ENCODE data around the gene SPRING1.

SPRING1 gene

DNA sequence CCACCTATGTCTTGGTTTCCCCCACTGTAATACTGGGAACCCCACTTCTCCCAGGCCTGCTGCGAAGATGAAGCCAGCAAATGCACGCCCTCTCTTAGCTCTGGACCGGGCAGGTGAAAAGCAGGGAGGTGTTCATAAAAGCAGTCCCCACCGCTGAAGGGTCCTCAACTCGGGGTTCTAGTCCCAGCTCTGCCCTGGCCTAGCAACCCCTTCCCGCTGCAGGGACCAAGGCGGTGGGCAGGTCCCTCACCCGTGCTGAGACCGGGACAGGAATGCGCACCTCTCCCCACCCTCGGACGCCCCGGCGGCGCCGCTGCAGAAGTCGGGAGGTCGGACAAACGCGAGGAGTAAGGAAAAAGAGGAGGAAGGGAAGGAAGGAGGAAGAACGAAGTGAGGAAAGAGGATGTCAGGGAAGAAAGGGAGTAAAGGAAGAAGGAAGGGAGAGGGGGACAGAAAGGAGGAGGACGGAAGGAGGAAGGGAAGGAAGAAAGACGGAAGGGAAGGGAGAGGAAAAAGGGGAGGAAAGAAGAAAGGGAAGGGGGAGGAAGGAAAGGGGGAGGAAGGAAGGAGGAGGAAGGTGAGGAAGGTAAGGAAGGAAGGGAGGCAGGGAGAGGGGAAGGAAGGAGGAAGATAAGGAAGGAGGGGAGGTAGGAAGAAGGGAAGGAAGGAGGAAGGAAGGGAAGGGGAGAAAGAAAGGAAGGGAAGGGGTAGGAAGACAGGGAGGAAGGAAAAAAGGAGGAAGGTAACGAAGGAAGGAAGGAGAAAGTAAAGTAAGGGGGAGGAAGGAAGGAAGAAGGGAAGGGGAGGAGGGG, 701 bp downstream of the SPRING1 start:
- no peak for DNase-seq

DNA sequence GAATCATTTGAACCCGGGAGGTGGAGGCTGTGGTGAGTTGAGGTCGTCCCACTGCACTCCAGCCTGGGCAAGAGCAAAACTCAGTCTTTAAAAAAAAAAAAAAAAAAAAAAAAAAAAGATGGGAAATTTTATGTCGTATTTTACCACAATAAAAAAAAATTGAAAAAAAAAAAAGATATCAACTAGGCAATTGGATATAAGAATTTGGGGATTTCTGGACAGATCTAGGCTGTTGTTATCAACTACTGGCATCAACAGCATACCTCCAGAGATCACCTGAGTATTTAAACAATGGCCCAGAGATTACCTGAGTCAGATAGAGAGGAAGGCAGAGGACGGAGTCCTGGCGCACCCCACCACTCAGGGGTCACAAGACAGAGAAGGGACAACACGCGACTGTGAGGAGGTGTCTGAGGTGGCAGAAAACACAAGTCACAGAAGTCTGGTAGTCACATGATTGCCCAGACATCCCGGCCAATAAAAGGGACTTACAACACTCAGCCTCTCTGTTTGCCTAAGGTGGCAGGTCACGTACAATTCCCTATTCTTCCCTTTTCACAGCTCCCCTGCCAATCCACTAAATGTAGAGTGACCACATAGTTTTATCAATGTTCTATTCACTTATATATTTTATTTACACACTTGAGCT, 1.8 kb downstream of the SPRING1 start:
- no peak for DNase-seq

DNA sequence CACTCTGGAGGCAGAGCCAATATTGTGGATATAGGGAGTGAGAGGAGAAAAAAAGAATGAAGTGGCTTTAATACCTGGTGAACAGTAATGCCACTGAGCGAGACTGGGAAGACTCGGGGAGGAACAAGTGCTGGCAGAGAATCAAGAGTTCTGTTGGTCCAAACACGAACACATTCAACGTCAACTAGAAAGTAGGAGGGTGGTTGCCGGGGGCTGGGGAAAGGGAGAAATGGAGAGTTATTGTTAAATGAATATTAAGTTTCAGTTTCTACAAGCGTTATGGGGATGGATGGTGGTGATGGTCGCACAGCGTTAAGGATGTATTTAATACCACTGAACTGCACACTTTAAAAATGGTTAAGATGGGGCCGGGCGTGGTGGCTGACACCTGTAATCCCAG, 2.8 kb downstream of the SPRING1 start:
- DNase-seq: no peak

DNA sequence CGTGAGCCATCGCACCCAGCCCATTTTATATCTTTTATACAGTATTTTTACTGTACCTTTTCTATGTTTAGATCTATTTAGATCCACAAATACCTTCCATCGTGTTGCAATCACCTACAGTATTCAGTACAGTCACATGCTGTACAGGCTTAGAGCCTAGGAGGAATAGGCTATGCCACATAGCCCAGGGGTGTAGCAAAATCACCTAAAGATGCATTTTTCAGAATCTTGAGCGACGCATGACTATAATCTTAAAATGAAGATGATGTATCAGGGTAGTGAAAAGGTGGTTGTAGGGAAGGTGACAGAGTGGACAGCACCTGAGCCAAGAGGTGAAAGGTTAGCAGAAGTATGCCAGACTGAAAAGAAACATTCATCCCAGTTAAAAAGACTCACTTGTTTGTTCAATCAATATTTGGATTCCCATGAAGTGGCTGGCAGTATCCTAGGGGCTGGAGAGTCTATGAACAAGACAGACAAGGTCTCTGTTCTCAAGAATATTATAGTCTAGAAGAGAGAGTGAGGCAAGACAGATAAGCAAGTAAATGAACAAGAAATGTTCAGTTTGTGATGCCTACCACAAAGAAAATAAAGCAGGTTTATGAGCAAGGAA, 3.6 kb downstream of the SPRING1 start:
- no peak for DNase-seq

DNA sequence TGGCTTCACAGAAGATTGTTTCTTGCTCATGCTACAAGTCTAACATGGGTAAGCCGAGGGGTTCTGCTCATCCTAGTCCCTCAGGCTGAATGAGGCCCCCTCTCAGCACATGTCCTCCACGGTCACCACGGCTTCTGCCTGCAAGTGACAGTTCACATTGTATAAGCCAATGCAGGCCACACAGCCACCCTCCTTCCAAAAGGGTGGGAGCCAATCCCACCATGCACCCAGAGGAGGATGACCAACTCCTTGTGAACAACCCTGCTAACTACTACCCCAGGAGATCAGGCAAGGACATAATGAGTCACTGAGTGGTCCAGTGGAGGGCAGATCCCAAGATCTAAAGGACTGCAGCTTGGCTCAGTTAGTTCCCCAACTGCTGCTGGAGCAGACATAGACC, 6.1 kb downstream of the SPRING1 start:
- no peak for DNase-seq

DNA sequence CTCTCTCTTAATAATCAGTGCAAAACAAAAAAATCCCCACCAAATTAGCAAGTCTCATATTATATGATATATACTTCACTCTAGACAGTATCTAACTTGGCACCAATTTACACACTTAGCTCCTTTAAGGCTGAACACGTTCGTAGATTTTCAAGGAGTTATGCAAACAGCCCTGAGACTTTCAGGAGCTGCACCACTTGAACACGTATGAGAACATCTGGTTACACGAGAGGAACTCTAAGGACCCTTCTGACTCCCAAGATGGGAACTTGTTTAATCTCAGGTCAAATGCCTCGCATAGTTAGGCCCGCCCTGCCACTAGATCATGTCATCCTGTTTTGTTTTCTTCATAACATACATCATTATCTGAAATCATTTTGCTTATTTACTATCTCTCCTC, 10.0 kb downstream of the SPRING1 start:
- DNase-seq: no peak

DNA sequence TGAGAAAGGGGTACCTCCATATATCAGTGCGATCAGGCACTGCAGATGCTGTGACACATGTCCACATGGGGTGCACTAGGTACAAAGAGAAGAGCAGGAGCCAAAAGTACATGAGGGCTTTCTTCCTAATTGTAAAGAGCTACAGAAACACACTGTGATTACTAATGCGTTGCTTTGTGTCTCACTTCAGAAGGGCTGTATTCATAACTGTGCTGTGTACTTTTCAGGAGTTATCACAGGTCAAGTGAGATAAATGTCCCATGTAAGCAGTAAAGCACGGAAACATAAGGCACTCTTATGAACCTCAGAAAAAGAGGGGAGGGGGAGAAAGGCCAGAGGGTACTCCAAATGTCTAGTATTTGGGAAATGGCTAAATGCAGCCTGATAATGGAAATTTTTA, 10.6 kb downstream of the SPRING1 start:
- DNase-seq: no peak

DNA sequence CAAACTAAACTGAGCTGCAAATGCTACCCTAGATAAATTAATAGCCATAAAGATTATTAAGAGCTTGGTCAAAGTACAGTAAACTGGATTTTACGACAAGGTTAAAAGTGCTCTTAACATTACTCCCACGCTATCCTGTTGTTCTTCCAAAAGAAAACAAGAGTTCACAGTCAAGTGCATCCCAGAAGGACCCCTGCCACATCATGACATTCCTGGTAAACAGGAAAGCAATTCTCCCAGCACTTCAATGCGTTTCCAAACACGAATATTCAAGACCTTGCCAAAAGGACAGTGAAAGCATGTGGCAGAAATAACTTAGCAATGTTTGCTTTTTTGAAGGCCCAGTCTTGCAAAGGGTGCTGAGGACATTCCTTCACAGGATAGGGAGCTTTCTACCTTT, 11.2 kb downstream of the SPRING1 start:
- no peak for DNase-seq

DNA sequence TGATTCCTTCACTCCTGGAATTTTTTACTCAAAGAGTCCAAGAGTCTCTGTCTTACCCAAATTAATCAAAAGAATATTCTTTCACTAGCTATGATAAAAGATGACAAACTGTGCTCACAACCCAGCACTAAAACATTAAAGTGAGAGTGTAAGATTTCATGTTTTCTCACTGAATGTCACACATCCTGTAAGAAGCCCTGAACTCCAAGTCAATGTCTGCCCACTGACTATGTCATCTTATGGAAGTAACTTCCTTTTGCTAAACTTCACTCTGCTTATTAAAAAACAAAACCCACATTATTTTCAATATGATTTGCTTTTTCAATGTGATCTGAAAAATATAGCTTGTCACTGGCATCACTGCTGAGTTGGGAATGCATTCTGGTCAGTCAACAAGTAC, 15.6 kb downstream of the SPRING1 start:
- DNase-seq: no peak

DNA sequence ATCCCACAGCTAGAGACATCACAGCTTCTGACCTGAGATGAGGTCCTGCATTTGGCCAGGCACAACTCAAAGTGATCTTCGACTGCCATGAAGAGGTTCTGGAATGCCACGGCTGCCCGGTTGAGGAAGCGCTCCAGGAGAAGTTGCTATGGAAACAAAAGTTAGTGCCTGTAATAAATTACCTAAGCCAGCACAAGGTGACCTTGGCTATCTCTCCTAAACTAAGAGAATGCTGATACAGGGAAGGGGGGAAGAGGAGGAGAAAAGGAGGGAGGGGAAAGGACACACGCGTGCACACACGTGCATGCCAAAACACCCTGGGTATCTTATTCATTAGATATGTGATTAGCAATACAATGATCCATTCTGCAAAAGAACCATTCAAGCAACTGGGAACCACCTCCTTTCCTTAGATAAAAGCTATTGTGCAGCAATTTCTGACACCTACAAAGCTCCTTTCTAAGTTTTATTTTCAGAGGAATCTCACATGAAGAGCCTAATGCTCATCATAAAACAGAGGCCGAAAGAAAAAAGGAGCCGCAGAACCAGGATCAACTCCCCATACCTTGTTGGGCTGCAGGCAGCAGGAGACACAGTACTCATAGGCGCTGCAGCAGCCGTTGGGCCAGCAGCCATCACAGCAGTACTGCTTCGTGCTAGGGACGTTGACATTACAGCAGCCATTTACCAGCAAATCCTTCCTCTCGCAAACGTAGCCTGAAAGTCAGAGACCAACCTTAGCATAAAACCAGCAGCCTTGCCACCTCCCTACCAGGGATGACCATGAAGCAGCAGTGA, 17.9 kb downstream of the SPRING1 start:
- DNase-seq: no peak

DNA sequence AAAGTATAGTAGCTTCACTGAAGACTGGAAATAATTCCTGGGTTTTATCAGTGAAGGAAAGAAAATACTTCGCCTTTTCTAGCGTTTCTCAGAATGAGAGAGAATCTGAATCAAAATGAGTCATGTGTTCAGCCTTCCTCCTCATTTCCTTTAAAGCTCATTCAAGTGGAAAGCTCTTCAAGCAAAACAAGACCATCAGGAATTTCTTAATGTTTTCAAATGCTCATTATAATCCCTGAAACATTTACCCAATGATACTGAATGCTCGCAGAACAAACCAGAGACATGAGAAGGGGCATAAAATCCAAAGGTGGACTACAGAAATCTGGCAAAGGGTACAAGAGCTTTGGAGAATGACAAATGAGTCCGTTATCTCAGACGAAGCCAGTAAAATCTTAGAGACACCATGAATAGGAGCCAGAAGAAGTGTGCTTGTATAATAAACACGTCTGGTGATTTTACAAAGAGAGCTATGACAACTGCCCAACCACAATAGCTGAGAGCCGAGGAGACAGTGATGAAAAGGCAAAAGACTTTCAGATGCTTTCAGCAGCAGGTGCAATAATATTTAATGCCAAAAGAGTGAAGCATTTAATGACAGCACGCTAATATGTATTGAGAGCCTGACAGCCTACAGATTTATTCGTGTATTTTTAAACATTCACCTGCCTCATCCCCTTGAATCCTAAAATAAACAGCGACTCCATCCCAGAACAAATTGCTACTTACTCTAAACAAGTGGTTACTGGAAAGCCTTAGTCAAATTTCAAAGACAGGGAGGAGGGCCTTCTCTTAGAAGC, 19.0 kb downstream of the SPRING1 start:
- DNase-seq: no peak

DNA sequence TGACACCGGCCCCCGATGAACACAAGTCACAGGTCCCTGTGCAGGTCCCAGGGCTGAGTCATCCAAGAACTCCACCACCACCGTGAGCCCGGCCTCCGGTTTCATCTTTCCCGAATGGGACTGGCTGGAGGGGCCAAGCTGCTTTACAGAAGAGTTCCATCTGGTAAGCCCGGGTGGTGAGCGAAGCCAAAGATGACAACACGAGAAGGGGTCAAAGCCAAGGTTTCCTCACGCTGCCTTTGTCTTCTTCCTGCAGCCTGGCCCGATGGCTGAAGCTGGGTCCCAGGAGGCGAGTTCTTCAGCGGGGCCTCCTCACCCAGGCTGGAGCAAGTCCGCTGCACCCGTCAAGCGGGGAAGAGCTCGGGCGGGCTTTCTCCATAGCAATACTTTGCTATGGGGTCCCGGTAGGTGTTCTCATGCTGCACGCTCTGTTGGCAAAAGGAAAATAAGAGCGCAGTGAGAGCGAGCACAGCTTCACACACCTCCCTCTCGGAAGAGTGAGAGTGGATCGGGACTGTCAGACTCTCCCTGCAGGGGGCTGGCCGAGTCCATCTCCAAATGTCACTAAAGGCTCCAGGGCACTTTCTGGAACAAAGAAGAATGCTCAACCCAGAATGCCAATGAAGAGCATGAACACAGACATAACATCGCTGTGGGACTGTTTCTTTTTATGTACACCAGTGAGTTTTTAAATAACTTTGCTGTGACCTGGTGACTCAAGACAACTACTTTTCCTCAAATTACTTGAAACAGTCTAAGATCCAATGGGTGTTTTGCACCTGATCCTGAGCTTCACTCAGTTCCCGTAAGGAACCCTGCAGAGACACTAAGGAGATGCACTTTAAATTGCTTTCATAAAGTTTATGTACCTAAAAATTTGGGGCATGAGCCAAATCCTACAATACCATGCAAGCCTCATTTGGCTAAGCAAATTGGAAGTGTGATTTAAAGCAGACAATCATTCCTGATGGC, 20.1 kb downstream of the SPRING1 start:
- DNase-seq: no peak

DNA sequence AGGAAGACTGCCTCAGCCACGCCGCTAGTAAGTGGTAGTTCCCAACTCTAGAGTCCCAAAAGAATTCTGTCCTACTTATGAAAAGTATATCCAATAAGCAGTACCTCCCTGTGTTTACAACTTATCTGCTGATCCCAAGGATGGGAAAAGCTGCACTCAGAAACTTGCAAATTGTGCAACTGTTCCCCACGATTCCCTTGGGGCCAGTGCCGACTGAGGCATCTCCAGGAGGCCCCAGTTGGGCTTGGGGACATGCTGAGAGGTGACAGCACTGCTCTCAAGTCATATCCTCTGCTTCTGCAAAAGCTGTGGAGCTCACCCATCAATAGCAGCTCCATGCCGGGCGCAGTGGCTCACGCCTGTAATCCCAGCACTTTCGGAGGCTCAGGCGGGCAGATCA, 23.7 kb downstream of the SPRING1 start:
- DNase-seq: no peak

DNA sequence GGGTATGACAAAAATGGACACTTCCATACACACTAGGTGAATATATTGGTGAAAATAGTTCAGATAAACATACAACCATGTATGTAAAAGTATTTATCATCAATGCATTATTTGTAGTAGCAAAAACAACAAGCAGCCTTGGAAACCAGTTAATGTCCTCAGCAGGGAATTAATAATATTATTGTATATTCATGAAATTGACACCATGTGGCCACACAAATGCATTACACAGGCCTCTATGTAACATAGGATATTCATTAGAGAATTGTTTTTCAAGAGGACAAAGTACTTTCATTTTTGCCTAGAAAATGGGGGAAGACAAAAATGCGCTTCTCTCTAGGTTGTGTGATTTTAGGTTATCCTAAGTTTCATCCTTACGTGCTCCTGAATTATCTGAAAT, 24.3 kb downstream of the SPRING1 start:
- DNase-seq: no peak

DNA sequence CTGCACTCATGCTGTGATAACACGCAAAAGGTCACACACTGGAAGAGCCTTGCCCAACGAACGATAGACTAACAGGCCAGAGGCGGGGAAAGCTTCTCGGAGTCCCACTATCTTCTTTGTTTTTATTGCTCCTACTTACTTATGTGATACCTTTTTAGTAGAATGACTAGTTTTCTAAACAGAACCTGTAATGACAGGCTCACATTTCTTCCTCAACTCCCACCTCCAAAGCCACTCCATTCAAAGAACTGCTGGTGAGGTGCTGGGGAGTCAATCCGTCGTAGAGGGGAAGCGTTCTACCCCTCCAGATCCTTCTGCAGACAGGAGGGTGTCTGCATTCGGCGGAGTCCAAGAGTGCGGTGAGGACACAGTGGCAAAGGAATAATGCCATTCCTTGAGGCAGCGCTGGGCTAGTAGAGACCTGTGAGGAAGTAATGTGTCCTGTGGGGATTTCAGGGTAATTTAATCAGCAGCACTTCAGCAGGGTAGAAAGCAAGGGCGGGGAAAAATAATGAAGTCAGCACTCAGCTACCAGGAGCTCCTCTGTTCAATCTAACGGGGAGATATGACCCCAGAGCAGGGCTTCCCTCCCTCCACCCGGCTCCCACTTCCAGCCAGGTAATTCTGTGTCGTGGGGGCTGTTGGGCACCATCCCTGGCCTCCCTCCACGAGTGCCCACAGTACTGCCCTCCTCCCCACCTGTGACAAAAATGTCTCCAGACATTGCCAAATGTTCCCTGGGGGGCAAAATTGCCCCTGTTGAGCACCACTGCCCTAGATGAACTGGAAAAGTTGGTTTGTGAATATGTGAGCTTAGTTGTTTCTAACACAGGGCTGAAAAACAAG, 25.2 kb downstream of the SPRING1 start:
- DNase-seq: no peak

DNA sequence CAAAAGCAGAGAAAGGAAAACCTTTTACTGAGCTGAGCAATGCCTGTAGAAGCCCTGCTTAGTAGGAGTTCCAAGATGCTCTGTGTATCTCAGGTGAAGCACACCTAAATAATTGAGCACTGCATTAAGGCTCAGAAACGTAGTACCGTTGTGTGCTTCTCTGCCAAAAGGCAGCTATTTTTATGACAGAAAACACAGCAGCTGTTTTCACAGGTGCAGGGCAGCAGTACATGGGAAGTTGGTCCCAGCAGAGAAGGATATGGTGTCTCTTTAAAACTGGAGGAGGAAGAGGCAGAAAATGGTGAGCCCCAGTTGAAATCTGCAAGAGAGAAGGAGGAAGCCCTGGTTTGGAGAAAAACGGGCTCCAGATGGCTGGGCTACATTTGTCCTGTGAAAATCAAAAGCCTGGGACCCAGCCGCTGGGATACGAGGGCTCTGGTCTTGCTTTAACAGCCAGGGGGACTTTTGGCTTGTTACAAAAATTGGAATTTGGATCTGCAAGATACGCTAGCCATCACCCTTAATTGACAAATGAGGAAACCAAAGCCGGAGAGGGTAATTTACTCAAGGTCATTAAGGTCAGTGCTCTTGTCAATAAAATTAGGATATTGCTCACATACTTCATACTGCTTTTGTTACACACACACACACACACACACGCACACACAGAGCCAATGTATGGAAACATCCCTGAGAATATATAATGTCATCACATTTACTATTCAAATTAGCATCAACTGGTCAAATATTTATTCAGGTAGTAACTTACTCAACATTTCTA, 27.3 kb downstream of the SPRING1 start:
- no peak for DNase-seq

DNA sequence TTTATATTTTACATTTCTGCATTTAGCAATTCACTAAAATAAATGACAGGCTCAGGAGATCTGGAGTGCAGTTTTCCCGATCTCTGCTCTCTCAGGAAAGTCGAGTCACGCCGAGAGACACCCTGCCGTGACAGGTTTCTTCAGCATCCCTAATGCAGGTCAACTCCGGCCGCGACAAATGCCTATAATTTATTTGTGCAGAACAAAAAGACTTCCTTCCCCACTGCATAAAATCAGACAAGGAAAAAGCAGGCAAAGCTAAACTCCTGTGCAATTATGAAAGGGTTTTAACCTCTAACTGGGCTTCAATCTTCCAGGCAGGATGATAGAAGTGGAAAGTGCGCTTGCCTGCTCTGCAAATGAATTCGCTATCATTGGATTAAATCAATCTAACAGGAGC, 28.1 kb downstream of the SPRING1 start:
- no peak for DNase-seq

DNA sequence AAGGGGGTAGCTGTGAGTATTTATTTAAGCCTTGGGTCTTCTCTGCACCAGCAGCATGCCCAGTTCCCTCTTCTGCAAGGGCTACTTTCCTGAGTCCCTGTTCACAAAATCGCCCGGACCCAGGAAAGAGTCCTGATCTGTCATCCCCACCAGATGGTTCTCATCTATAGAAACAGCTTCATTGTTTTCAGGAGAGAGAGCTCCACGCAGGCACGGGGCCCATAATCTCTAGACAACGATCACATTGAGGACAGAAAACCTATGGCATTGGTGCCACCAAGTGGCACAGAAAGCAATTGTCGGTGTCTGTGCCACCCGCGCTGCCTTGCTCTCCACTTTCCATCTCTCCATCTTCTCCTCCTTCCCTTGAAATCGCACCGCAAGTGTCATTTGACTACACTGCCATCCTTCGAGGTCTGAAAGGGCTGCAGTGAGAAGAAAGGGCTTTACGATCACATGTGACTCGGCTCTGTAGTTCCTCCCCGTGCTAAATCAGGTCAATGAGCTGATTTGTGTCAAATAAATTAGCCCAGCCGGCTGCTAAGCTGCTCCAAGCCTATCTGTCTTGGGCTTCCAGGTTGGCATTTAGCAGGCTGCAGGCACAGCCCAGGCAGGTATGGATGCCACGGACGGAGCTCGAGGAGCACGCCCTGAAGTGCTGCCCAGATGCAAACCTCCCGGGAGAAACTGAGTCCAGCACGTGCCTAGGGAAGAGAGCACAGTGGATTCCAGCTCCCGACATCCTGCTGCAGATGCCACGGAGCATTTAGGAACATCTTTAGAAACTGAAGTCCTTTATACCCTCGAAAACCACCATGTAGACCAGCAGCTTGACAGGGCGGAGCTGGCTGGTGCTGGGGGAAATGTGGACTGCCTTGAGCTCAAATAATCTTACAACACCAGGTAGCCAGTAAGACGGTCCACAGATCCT, 28.8 kb downstream of the SPRING1 start:
- DNase-seq: peak in 1 of 2 experiments; percentile 53

All from SW 1271 (cell line).